H9 (cell line): ENCODE data around the gene CLCN3. TPM values are rescaled to one million over a fixed set of nuclear protein-coding genes. Genes with fewer than 3 reads are reported as not detected.

Experiments
- DNase-seq: peaks from one replicate; pipeline ENCODE4 v3.0.0-alpha.2; 2017
- H2AFZ ChIP-seq: one replicate; pipeline ENCODE4 v1.6.1; 2013; ENCODE audit warnings: mild to moderate bottlenecking, low read length, control low read depth, moderate library complexity
- H2AK5ac ChIP-seq: 2 replicates; pipeline ENCODE4 v1.6.1; 2013; ENCODE audit warnings: low read length, control low read depth, mixed read lengths; ENCODE audit not compliant: insufficient read length
- H2BK120ac ChIP-seq: one replicate; pipeline ENCODE4 v1.6.1; 2013; ENCODE audit warnings: low read depth, mild to moderate bottlenecking, low read length, control low read depth, inconsistent platforms; ENCODE audit not compliant: poor library complexity, severe bottlenecking
- H2BK12ac ChIP-seq: 2 replicates; pipeline ENCODE4 v1.6.1; 2013; ENCODE audit warnings: low read length, control low read depth, mixed read lengths, low read depth; ENCODE audit not compliant: insufficient read length
- H2BK15ac ChIP-seq: 2 replicates; pipeline ENCODE4 v1.6.1; 2013; ENCODE audit warnings: low read depth, low read length, control low read depth
- H2BK20ac ChIP-seq: one replicate; pipeline ENCODE4 v1.6.1; 2013; ENCODE audit warnings: low read depth, mild to moderate bottlenecking, low read length, control low read depth, inconsistent platforms; ENCODE audit not compliant: poor library complexity, severe bottlenecking
- H2BK5ac ChIP-seq: 2 replicates; pipeline ENCODE4 v1.6.1; 2013; ENCODE audit warnings: low read length, control low read depth, mixed read lengths; ENCODE audit not compliant: insufficient read length
- H3K14ac ChIP-seq: 2 replicates; pipeline ENCODE4 v1.6.1; 2013; ENCODE audit warnings: low read length, control low read depth; ENCODE audit not compliant: insufficient read depth
- H3K18ac ChIP-seq: 2 replicates; pipeline ENCODE4 v1.6.1; 2013; ENCODE audit warnings: low read depth, mild to moderate bottlenecking, mixed read lengths, low read length, control low read depth; ENCODE audit not compliant: insufficient read length
- H3K23ac ChIP-seq: 2 replicates; pipeline ENCODE4 v1.6.1; 2013; ENCODE audit warnings: low read length, control low read depth, mixed read lengths, low read depth; ENCODE audit not compliant: insufficient read length
- H3K23me2 ChIP-seq: 2 replicates; pipeline ENCODE4 v1.6.1; 2013; ENCODE audit warnings: low read depth, mild to moderate bottlenecking, mixed read lengths, low read length, control low read depth; ENCODE audit not compliant: insufficient read length, poor library complexity, severe bottlenecking
- H3K27ac ChIP-seq: 2 replicates; pipeline ENCODE4 v1.5.1; 2013; ENCODE audit warnings: low read length, control low read depth, mixed read lengths, low read depth; ENCODE audit not compliant: insufficient read length
- H3K27me3 ChIP-seq: 2 replicates; pipeline ENCODE4 v1.6.1; 2013; ENCODE audit warnings: low read length, control low read depth, inconsistent platforms; ENCODE audit not compliant: insufficient read depth
- H3K4ac ChIP-seq: 2 replicates; pipeline ENCODE4 v1.6.1; 2013; ENCODE audit warnings: low read depth, mild to moderate bottlenecking, control low read depth, inconsistent platforms, low read length, moderate library complexity
- H3K4me1 ChIP-seq: 2 replicates; pipeline ENCODE4 v1.6.1; 2013; ENCODE audit warnings: low read length, control low read depth, inconsistent platforms; ENCODE audit not compliant: insufficient read depth
- H3K4me2 ChIP-seq: 2 replicates; pipeline ENCODE4 v1.6.1; 2013; ENCODE audit warnings: low read length, control low read depth, mixed read lengths; ENCODE audit not compliant: insufficient read length, insufficient read depth
- H3K56ac ChIP-seq: 2 replicates; pipeline ENCODE4 v1.6.1; 2013; ENCODE audit warnings: low read depth, mild to moderate bottlenecking, mixed read lengths, low read length, control low read depth; ENCODE audit not compliant: insufficient read length
- H3K79me1 ChIP-seq: 2 replicates; pipeline ENCODE4 v1.6.1; 2013; ENCODE audit warnings: low read depth, mild to moderate bottlenecking, moderate library complexity, low read length, control low read depth, inconsistent platforms; ENCODE audit not compliant: insufficient read depth, poor library complexity, severe bottlenecking
- H3K79me2 ChIP-seq: 2 replicates; pipeline ENCODE4 v1.6.1; 2013; ENCODE audit warnings: low read length, control low read depth, inconsistent platforms; ENCODE audit not compliant: insufficient read depth
- H3K9ac ChIP-seq: 2 replicates; pipeline ENCODE4 v1.6.1; 2013; ENCODE audit warnings: low read length, control low read depth, mixed read lengths; ENCODE audit not compliant: insufficient read length; ENCODE audit errors: extremely low read depth
- H3K9me3 ChIP-seq: one replicate; pipeline ENCODE4 v1.6.1; 2013; ENCODE audit warnings: low read depth, low read length, inconsistent platforms; ENCODE audit not compliant: control insufficient read depth
- H3T11ph ChIP-seq: one replicate; pipeline ENCODE4 v1.6.1; 2013; ENCODE audit warnings: mild to moderate bottlenecking, low read length, control low read depth, inconsistent platforms
- H4K20me1 ChIP-seq: one replicate; pipeline ENCODE4 v1.6.1; 2013; ENCODE audit not compliant: control insufficient read depth, insufficient read length, insufficient read depth
- H4K5ac ChIP-seq: 2 replicates; pipeline ENCODE4 v1.6.1; 2013; ENCODE audit warnings: low read depth, mild to moderate bottlenecking, mixed read lengths, low read length, control low read depth; ENCODE audit not compliant: insufficient read length
- H4K8ac ChIP-seq: replicated peaks from 2 replicates; pipeline ENCODE4 v1.6.1; 2013; ENCODE audit warnings: low read length, control low read depth, mixed read lengths, low read depth; ENCODE audit not compliant: insufficient read length
- H4K91ac ChIP-seq: 2 replicates; pipeline ENCODE4 v1.6.1; 2013; ENCODE audit warnings: low read depth, mild to moderate bottlenecking, moderate library complexity, mixed read lengths, low read length, control low read depth; ENCODE audit not compliant: insufficient read length
- H3K27ac Mint-ChIP-seq, 3 experiments: 2 replicates in 2 of 3; 3 replicates in 1 of 3; pipeline ENCODE4 v1.8.0; 2020 to 2021; ENCODE audit warnings: mixed read lengths in 3 of 3, mild to moderate bottlenecking in 1 of 3, moderate library complexity in 1 of 3
- H3K27me3 Mint-ChIP-seq: 2 replicates; pipeline ENCODE4 v1.8.0; 2021; ENCODE audit warnings: low read depth, mild to moderate bottlenecking, moderate library complexity, mixed read lengths
- H3K36me3 Mint-ChIP-seq, 3 experiments: 2 replicates in 2 of 3; 3 replicates in 1 of 3; pipeline ENCODE4 v1.8.0; 2020 to 2021; ENCODE audit warnings: low read depth in 3 of 3, mixed read lengths in 3 of 3; ENCODE audit not compliant: insufficient read depth in 1 of 3
- H3K4me1 Mint-ChIP-seq, 2 experiments: 2 replicates each; pipeline ENCODE4 v1.8.0; 2020; ENCODE audit warnings: mixed read lengths in 2 of 2
- H3K4me3 Mint-ChIP-seq, 2 experiments: 2 replicates in 1 of 2; 3 replicates in 1 of 2; pipeline ENCODE4 v1.8.0; 2020 to 2021; ENCODE audit warnings: mild to moderate bottlenecking in 2 of 2, mixed read lengths in 2 of 2, moderate library complexity in 1 of 2
- H3K9me3 Mint-ChIP-seq, 2 experiments: 2 replicates in 1 of 2; 3 replicates in 1 of 2; pipeline ENCODE4 v1.8.0; 2020; ENCODE audit warnings: mild to moderate bottlenecking in 2 of 2, mixed read lengths in 2 of 2, moderate library complexity in 1 of 2
- CTCF ChIP-seq: fragments of 200-600 bp; sonication (generic); conservative IDR thresholded peaks from 3 replicates; pipeline ENCODE4 v1.8.0; 2021; ENCODE audit warnings: antibody characterized with exemption, mild to moderate bottlenecking
- WGBS: extraction: QIAGEN DNeasy Blood & Tissue Kit; methylation state at CpG from one replicate; pipeline ENCODE4 v1.1.7; 2013; ENCODE audit warnings: missing lambda C conversion rate, low lambda C conversion rate, mixed read lengths; ENCODE audit not compliant: insufficient read length; ENCODE audit errors: extremely low coverage; 5-methylcytosine and 5-hydroxymethylcytosine counted together
- total RNA-seq: library from RNA; stranded (reverse); gene quantifications from 2 replicates; pipeline ENCODE4 v1.2.1, GENCODE V29; 2021

CLCN3 gene
- total RNA-seq, 1 experiment from 2014 or later: 25.7 TPM

GRCh38 chr4:169611157-169611556 lies 9.2 kb upstream of the CLCN3 start:
- Histone ChIP-seq H4K20me1 (no peaks in the 10 kb centered on the region), H4K8ac (no peak overlapping the region), H3T11ph (no peak overlapping the region), H2AK5ac (no peak overlapping the region), H2BK15ac (no peak overlapping the region), H3K14ac (no peak overlapping the region), H4K91ac (no peak overlapping the region), H3K4ac (no peak overlapping the region), H3K4me2 (no peak overlapping the region), H3K56ac (no peak overlapping the region), H3K27me3 (no peaks in the 10 kb centered on the region), H4K5ac (no peak overlapping the region), H3K4me1 (0 out of 2 replicates have a peak, but pooled peaks cover 3% of the 10 kb centered on the region), H3K27ac (no peak overlapping the region), H2AFZ (no peak overlapping the region), H2BK5ac (no peak overlapping the region), H3K9me3 (no peaks in the 10 kb centered on the region), H2BK12ac (no peak overlapping the region), H3K23ac (no peak overlapping the region), H3K18ac (no peak overlapping the region), H3K23me2 (no peaks in the 10 kb centered on the region), H2BK20ac (no peak overlapping the region), H3K79me1 (no peaks in the 10 kb centered on the region), H2BK120ac (no peak overlapping the region), H3K9ac (no peak overlapping the region), H3K79me2 (peaks cover 2% of the 10 kb centered on the region; the same call in 1 of the 2 replicates)
- WGBS: no CpG with 5 or more reads among the region's 4 CpGs
- no peak overlapping the region for H3K27ac Mint-ChIP-seq
- H3K9me3 Mint-ChIP-seq: no peaks in the 10 kb centered on the region
- peaks cover 8 to 20% of the 10 kb centered on the region in 2 experiments for H3K4me1 Mint-ChIP-seq
- TF ChIP-seq CTCF: no peak
- DNase-seq: no peak
- no peaks in the 10 kb centered on the region for H3K27me3 Mint-ChIP-seq
- H3K36me3 Mint-ChIP-seq: no peaks in the 10 kb centered on the region; a peak in 3 of 7 replicates
- H3K4me3 Mint-ChIP-seq: peak overlapping the region; percentile 94 to 95
